Measurements from ENCODE around the gene C10orf95.

C10orf95 gene

DNA sequence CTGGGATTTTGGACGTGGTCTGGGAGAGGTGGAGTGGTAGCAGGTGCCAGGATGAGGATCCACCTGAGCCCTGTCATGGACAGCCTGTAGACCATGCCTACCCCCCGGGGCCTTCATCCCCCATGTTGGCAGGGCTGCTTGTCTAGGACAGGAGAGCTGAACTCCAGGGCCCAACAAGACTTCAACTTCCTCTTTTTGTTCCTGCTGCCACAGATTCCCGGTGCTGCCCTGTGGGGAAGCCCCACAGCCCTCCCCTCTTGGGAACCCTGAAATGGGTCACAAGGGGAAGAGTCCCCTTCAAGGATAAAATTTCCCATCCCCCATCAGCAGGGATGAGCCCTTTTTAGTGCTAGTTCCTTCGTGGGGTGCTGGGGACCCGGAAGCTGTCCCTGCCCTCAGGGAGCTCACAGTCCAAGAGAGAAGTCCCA is 17.7 kb downstream of the C10orf95 start:
- DNase-seq: peak; percentile 28

DNA sequence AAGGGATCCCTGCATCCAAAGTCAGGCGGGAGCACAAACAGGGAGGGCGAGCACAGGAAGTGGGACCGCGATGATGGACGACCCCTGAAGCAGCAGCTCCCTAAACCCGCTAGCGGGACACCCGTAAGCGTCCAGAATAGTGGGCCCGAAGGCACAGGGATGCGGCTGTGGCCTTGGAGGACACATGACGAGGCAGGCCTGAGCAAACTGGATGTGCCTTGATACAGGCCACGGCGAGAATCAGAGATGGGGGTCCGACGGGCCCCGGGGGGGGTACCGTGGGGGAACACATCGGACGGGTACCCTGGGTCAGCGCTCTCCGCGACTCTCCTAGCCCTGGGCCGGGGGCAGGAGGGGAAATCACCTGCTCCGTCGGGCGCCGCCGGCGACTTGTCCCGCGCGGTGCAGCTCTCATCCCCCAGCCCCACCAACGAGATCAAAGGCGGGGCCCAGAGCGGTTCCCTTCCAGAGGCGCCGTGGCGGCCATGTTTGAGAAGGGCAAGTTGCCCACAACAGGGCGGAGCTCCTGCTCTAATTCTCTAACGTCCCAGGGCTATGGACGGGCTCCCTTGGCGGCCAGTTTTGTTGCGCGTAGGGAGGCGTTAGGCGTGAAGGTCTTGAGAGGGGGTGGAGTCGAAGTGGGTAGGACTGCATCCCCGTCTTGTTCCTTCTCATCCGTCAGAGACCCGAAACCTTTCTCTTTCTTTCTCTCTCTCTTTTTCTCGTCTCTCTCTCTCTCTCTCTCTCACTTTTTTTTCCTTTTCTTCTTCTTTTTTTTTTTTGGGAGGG is 19.0 kb downstream of the C10orf95 start, which contains the start of gene CUEDC2:
TSS of gene CUEDC2 (minus strand) at position 413 of the 789 bp plus-strand sequence. CDS start 7,386 bp downstream, outside the sequence.
- peak; percentile 95 for DNase-seq

DNA sequence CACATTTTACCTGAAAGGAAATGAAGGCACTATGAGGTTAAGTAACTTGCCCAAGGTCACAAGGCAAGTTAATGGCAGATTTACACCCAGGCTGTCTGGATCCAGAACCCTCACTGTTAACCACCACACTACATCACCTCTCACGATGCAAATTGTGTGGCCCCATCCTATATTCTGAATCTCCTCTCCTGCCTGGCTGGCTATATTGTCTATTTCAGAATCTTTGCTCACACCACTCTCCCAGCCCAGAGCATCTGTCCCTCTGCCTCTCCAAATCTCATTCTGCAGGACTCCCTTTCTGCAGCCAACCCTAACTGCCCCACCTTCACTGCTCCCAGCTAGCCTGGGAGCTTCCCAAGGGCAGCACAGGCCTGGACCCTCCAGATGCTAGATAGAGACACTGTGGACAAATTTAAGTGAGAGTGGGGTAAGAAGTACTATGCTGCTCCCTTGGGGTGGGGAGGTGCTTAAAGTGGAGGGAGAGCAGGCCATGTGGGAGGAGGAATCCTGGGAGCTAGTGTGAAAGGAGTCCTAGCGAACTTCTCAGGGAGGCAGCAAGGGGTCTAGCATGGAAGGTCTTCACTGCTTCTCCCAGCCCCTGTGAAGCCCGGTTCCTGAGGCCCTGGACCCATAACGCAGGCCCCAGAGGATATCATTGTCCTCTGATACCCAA is 19.8 kb downstream of the C10orf95 start:
- DNase-seq: no peak

DNA sequence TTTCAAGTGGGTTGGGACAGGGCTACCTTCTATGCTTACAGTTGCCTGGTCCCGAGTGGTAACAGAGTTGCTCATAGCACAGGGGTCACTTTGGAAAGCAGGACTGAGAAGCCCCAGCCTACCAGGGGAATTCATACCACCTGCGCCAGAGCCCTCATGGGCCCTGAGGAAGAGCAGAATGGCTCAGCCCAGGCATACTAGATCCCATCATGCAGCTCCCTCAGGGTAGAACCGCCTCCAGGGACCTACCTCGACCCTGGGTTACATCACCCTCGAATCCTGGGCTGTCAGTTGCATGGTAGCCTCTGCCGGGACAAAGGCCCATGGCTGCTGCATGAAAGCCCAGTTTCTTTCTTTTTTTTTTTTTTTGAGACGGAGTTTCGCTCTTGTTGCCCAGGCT is 21.9 kb downstream of the C10orf95 start:
- DNase-seq: no peak

DNA sequence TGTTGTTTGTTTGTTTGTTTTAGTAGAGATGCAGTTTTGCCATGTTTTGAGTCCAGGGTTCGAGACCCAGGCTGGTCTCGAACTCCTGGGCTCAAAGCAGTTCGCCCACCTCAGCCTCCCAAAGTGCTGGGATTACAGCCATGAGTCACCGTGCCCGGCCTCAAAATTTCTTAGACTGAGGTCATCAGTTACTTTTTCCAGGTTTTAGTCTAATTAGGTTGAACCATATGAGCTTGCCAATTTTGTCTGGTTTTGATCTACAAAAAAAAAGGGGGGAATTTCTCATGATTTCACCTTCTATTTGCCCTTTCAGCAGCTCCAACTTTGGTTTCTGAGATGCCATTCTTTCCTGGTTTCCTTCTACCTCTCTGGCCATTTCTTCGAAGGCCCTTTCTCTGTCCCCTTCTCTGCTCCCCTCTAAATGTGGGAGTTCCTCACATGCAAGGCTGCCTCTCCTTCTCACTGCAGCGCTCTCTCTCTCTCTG is 24.5 kb downstream of the C10orf95 start:
- DNase-seq: no peak

DNA sequence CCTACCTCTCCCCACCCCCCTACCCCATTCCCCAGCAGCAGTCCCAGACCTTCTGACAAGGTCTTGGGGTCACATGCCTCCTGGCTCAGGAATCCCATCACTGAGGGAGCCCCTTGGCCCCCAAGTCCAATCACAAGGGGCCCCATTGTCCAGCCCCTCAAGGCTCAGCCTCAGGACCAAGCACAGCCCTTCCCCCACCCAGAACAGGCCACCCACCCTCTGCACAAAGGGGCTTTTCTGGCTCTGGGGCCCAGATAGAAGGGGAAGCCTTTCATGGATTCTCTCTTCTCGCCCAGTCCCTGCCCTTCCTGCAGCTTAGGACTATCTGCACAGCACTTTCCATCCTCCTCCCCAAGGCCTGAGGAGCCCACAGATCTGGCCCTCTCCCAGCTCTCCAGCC is 25.9 kb downstream of the C10orf95 start:
- DNase-seq: no peak

DNA sequence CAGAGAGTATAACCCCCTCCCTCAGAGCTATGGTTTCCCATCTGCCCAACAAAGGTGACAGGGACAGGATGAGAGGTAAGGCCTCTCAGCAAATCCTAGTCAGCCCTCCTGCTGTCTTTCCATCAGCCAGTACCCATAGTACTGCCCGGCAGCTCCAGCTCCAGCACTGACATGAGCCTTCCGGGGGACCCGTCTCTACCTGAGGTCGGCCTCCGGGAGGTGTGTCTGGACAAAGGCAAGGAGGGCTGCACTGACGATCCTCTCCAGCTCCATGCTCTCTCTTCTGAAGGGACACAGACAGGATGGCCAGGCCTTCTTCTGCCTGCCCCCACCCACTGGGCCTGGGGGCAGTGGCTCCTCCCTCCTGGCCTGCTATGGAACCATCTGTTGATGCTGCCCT is 26.4 kb downstream of the C10orf95 start:
- no peak for DNase-seq

DNA sequence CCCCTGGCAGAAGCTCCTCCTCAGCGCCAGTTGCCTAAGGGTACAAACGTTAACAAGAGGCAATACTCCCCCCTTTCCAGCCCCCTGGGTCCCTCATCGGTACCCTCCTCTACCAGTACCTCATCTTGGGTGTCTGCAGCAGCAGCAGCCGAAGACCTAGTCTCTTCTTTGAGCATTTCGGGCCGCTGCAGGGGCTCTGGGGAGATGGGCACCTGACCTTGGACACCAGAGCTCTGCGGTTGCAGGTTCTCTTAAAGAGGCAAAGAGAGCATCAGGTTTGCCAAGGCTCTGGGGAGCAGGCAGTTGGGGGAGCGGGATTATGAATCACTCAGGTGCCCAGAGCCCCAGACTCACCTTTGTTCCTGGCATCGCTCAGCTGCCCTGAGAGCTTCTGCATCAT is 27.2 kb downstream of the C10orf95 start:
- DNase-seq: no peak

DNA sequence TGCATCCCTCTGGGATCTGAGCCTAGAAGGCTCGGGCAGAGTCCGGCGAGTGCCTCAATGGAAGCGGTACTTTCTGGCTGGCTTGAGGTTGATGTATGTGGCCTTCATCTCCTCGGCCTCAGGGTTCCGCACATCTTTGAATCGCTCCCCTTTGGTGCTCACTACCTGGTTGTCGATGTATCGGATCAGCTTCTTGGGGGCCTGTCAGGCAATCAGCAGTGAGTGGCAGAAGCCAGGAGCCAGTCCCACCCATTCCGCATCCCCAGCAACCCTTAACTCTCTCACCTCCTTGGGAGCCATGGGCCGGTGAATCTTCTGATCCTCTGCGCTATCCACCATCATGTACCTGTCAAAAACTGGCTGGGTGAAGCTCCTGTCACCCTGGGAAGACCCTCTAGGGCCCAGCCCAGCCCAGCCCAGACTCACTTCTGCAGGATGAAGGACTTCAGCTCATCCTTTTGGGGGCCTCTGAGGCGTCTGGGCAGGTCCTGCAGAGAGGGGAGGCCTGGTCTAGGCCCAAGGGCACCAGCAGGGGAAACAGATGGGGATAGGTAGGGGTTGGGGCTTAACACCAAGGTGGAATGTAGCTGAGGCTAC is 27.9 kb downstream of the C10orf95 start:
- no peak for DNase-seq

DNA sequence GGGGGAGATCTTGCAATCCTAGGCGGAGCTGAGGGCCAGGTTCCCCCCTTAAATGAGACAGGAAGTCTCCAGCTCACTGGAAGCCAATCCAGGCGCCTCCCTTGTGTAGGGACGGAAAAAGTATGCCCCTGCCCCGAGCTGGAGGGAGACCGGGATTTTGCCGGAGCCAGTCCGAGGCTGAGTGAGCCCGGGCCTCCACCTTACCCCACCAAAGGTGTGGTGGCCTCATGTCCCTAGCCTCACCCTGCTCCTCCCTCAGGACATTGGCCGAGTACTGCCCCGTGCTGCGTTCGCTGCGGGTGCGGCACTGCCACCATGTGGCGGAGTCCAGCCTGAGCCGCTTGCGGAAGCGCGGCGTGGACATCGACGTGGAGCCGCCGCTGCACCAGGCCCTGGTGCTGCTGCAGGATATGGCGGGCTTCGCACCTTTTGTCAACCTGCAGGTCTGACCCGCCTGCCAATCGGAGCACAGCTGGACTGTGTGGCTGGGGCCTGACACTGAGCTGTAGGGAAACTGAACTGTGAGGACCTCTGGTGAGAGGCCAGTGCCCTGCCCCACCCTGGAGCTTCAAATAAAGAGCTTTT is 28.7 kb downstream of the C10orf95 start:
- DNase-seq: peak; percentile 52

DNA sequence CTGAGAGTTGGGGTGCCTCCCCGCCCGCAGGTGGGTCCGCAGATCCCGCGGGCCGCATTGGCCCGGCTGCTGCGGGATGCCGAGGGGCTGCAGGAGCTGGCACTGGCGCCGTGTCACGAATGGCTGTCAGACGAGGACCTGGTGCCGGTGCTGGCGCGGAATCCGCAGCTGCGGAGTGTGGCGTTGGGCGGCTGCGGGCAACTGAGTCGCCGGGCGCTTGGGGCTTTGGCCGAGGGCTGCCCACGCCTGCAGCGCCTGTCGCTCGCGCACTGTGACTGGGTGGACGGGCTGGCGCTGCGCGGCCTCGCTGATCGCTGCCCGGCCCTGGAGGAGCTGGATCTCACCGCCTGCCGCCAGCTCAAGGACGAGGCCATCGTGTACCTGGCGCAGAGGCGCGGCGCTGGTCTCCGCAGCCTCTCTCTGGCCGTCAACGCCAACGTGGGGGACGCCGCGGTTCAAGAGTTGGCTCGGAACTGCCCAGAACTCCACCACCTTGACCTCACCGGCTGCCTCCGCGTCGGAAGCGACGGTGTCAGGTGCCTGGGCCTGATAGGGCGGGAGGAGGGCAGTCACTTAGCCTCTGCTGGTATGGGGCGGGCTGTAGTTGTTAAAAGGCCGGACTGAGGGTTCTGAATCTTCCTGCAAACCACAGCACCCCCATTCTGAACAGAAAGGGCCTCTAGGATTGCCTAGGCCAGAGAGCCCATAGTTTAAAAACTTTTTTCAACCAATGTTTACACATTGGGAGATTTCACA is 29.4 kb downstream of the C10orf95 start:
- DNase-seq: no peak

DNA sequence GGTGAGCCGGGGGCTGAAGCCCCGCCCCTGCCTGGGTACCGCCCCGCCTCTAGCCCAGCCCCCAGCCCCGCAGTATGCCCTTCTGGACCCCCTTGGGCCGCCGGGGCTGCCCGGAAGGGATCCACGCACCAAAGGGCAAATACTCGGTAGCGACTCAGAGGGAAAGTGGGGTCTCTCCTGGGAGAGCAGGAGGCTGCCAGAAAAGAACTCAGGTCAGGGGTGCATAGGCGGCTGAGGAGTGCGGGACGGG is 29.9 kb downstream of the C10orf95 start:
- DNase-seq: no peak

DNA sequence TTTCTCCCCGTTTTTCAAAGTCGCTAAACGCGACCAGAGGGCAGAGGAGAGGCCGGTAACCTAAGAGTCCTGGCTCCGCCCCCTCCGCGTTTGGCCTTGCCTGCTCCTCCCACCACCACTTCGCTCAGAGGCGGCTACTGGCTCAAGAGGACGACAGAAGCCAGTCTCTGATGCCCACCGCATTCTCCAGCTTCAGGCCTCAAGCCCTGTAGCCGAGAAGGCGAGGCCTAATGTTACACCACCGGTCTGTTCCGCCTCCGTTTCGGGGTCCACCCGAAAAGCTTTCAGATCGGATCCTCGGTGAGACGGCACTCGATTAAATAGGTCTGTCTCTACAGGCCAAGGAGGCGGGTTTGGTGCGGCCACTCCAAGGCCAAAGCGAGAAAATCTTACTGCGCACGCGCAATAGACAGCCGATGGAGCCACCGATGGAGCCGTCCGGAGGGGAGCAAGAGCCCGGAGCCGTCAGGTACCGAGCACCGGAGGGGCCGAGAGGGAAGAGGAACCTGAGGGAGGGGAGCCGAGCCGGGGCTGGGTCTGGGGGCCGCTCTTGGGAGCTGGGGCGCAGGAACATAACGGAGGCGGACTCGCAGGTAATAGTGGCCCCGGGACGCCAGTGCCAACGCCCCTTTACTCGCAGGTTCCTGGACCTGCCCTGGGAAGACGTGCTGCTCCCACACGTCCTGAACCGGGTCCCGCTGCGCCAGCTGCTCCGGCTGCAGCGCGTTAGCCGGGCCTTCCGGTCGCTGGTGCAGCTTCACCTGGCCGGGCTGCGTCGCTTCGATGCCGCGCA is 30.4 kb downstream of the C10orf95 start, which contains the start of gene FBXL15:
TSS of gene FBXL15 (plus strand) at position 123 of the 793 bp plus-strand sequence. CDS start at position 417, 294 bp downstream.
- DNase-seq: peak; percentile 86

DNA sequence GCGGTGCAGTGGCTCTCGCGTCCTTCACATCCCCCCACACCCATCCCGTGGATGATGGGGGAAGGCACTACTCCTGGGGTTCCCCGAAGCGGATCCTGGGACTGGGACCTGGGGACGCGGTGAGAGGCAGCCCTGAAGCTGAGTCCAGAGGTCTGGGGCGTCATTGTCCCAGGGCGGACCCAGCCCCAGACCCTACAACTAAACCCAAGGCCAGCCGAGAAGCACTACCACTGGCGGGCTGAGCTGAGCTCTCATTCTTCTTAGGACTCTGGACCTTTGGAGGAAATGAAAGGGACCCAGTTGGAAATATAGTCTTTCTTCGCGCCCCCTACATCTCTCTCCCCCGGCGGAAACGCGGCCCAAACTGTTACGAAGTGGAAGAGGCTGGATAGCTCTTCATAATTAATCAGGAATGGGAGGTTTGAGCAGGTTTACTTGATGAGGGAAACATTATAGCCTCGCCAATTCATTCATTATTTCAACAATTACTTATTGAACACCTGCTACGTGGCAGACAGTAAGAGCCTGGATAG is 31.1 kb downstream of the C10orf95 start:
- DNase-seq: no peak

DNA sequence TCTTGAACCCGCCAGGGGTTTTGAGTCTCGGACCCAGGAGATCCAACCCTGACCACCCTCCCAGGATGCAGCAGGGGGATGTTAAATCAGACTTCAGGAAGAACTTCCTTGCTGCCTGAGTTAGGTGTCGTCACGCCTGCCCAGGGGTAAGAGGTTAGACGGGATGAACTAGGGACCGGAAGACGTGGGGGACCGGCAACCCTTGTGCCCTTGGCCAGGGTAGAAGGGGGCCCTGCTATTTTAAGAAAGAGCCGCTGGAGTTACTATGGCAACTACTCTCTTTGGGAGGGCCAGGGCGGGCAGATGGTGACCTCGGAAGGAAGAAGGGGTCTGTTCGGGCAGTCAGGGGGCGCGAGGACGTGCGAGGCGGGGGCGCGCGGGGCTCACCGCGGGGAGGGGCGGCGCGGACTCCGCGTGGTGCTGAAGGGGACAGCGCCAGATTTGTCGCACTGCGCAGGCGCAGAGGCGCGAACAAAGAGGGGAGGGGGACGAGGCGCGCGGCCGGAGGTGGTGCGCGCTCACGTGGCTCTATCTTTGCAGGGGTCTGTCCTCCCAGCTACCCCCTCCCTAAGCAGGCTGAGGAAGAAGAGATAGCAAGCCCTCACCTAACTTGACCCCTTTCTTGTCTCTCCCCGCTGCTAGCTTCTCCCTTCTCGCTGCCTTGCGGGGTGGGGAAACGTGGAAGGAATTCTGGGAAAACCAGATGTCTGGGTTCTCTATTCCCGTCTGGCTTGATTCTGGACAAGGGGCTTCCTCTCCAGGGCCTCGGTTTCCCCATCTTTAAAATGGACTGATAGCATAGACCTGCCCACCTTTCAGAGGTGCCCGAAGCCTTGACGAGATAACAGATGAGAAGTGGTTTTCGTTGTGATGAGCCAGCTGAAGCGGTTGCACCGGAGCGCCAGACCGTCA is 31.8 kb downstream of the C10orf95 start:
- no peak for DNase-seq

DNA sequence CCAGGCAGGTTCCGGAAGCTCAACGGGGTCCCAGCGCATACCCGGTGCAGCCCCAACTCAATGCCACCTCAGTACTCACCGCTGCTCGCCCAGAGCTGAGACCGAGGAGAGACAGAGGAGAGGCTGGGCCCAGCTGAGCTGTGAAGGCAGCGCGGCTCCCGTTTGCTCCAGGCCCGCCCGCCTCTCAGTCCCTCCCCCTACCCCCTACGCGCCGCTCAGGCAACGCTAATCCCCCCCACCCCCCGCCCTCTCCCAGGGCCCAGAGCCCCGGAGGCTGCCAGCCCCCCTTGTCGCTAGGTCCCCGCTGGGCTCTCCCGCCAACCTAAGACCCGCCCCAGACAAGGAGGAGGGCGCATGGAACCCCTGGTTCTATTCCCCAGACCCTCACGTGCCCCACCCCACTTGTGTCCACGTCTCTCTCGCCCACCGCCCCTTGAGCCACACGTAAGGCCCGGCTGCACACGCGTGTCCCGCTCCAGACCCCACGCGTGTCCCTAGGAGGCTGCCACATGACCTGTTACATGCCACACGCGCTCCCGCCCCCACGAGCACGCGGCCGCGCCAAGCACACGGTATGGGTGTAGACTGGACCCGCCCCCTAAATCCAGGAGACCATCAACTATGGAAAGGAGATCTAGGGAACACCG is 32.6 kb downstream of the C10orf95 start, which contains the start of gene PSD:
TSS of gene PSD (minus strand) at position 164 of the 647 bp plus-strand sequence. CDS start 1,747 bp downstream, outside the sequence.
- DNase-seq: no peak

DNA sequence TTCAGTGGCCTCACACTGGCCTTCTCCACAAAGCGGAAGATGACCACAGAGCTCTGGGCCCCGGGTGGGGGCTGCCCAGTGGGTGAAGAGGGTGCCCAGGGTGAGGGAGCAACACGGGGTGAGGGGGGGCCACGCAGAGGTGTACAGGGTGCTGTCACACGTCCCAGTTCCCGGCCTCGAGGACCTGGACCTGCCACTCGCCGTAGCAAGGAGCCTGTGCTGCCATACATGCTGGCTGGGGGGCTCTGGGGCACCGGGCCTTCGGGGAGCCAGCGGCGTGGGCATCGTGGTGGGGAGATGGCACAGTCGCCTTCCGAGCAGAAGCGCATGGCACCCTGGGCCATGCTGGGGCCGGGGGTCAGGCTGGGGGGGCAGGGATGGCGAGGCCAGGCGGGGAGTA is 34.6 kb downstream of the C10orf95 start:
- DNase-seq: no peak

DNA sequence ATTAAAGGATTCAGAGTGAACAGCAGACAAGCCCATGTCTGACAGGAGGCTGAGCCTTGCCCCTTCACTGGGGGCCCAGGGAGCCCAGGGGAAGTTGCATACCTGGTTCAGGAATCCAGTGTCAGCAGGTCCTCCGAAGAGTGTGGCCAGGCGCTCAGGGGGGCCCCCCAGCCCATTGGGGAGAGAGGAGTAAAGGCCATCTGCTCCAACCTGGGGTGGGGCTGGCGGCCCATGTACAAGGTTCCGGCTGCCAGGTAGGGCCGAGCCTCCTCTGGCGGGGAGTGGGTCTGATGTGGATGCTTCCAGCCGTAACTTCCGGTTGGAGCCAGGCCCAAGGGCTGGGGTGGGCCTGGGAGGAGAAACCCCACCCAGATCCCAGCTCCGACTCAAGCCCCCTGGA is 35.1 kb downstream of the C10orf95 start:
- DNase-seq: no peak

DNA sequence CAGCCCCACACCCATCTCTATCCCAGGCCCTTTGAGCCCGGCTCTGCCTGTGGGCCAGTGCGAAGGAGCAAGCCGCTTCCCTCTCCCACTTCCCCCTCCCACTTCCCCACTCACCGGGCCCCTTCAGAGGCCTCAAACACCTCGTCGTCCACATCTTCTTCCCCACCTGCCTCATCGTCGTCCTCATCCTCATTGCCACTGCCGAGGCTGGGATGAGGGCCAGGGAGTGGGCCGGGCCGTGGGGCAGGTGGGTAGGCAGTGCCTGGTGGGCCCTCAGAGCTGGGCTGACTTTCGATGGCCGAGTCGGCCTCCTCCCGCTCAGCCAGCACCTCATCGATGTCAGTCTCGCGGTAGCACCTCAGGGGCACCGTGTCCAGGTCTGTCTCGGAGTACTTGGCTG is 36.6 kb downstream of the C10orf95 start:
- no peak for DNase-seq

Measured in GF-D8 (cell line).